Measurements from ENCODE around the gene PLD1. TPM values are rescaled to one million over a fixed set of nuclear protein-coding genes. Genes with fewer than 3 reads are reported as not detected.

PLD1 gene
- total RNA-seq, 1 experiment from 2014 or later: 6.2 TPM

GRCh38 chr3:171837698-171838097, 27.4 kb upstream of the PLD1 start:
- no peak for DNase-seq (ENCODE audit: low read depth)

GRCh38 chr3:171836855-171837254, 26.6 kb upstream of the PLD1 start:
- DNase-seq (ENCODE audit: low read depth): no peak

- DNase-seq (ENCODE audit: low read depth): no peak
Observed at GRCh38 chr3:171835613-171836012, 25.3 kb upstream of the PLD1 start.

DNA sequence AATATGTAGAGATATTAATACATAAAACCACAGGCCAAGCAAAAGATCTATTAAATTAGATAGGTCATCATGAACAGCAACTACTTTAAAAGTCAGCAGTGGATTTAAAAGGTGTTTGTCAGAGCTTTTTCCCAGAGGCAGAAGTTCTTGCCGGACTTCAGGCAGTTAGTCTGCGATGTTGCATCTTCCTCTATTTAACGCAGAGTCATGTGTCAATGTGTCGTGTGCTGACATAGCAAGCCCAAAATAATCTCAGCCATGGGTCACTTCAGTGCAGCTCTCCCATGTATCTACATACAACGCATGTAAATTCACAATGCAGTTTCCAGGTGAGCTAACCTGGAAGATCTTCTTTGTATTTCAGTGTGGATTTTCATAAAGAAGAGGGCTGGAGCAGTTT, 24.8 kb upstream of the PLD1 start:
- DNase-seq (ENCODE audit: low read depth): no peak

- DNase-seq (ENCODE audit: low read depth): no peak
Observed at GRCh38 chr3:171834461-171834801, 24.1 kb upstream of the PLD1 start.

- DNase-seq (ENCODE audit: low read depth): peak; percentile 55
Observed at GRCh38 chr3:171833789-171834460, 23.6 kb upstream of the PLD1 start.

DNA sequence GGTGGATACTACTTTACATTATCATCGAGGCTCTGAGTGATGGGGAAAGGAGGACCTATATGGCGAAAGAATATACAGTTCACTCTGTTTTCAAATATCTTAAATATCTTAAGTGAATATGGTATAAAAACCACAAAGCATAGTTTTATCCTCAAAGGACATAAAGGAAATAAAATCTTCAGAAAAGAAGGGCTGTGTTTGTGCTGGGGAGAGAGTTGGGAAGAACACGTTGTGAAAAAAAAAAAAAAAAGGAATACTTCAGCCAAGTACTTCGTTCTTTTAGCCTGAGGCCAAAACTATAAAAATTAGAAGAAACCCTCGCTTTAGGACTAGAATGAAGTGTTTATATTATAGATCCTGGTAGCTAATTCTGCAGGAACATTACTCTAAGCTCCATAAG, 22.7 kb upstream of the PLD1 start:
- no peak for DNase-seq (ENCODE audit: low read depth)

DNA sequence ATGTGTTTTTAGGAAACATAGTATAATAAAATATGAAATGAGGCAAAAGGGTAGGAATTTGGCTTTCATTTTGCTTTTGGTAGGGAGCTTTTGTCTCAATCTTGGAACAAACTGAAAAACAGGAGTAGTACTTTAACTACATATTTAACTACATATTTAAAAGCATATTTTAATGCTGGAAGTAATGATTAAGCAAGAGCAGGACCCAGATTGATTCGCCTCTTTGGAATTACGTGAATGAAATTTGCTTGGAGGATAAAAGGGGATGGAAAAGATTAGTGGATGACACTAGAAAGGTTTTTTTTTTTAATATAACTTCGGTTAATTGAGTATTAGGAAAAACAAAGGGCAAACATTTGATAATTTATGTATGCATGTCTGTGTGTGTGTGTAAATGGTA, 21.7 kb upstream of the PLD1 start:
- no peak for DNase-seq (ENCODE audit: low read depth)

DNA sequence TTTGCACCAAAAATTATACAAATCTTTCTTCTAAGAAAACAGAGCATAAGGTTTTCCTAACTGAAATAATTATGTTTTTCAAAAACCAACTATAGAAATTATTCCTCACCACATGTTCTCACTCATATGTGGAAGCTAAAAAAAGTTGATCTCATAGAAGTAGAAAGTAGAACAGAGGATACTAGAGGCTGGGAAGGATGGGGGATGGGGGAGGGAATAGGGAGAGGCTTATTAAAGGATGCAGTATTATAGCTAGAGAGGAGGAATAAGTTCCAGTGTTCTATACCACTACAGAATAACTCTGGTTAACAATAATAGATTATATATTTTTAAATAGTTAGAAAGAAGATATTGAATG, 20.2 kb upstream of the PLD1 start:
- DNase-seq (ENCODE audit: low read depth): no peak

- DNase-seq (ENCODE audit: low read depth): peak; percentile 89
Observed at GRCh38 chr3:171829841-171830517, 19.7 kb upstream of the PLD1 start.

- DNase-seq (ENCODE audit: low read depth): no peak
Observed at GRCh38 chr3:171828902-171829770, 18.9 kb upstream of the PLD1 start.

GRCh38 chr3:171827836-171828458, 17.7 kb upstream of the PLD1 start:
- no peak for DNase-seq (ENCODE audit: low read depth)

- DNase-seq (ENCODE audit: low read depth): no peak
Observed at GRCh38 chr3:171827385-171827784, 17.1 kb upstream of the PLD1 start.

DNA sequence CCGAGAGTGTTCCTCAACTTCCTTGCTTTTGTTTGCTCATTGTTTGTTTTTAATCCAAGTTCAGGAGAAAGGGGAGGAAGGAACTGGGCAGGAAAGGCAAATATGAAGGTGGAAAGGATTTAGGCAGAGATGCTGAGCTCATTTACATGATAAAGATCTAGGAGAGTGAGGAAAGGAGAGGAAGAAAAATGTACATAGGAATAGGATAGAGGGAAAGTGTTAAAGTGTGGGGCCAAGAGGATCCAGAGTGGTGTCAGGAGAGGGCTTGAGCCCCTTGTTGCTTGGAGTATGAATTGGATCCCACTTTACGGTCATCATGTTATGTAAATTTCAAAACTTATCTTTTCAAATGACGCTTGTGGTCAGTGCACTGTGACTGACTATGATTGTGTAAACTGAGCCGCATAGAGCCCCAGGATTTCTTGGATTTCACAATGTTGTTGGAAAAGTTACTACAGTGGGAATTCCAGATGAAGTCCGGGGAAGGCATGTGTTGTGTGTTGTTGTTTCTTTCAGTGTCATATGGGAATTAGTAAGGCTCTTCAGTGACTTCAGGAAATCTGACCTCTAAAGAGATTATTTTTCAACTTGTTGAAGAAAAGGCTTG, 15.0 kb upstream of the PLD1 start:
- peak; percentile 67 for DNase-seq (ENCODE audit: low read depth)

DNA sequence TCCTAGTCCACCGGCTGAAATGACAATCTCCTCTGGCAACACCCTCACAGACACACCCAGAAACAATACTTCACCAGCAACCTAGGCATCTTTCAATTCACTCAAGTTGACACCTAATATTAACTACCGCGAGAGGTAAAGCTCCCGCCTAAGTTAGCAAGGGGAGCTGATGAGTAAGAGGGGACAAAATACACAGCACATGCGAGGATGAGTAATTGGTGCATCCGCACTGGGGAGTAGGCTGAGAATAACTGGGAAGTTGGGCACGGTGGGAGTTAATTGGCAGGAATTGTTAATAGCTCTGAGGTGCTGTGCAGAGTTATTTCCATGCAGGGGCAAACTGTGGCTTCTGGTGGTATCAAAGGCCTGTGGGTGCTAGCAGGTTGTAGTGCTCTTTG, 14.5 kb upstream of the PLD1 start:
- peak; percentile 90 for DNase-seq (ENCODE audit: low read depth)

GRCh38 chr3:171824116-171824515, 13.8 kb upstream of the PLD1 start:
- DNase-seq (ENCODE audit: low read depth): no peak

- DNase-seq (ENCODE audit: low read depth): no peak
Observed at GRCh38 chr3:171822431-171823106, 12.3 kb upstream of the PLD1 start.

DNA sequence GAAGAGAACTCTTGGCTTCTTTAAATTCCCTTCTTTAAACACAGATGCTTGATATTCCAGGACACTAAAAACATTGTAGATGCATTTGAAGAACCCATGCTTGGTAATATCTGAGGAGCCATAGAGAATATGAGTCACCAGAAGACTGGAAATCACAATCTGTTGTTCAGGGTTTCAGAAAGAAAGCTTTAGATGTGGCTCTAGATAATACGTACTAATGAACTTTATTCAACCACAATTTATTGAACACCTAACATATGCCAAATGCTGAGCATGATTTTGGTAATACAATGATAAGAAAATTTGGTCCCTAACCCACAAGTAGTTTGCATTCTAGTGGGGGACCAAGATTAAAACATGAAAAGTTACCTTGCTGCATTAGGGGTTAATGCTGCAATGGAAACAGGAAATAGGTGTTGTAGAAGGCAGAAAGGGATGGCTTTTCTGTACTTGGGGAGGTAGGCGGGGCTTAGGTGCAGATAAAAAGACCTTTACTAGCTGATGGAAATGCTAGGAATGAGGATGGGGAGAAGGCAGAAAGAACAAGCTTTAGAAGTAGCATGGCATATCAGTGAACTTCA, 11.6 kb upstream of the PLD1 start:
- DNase-seq (ENCODE audit: low read depth): no peak

GRCh38 chr3:171821044-171821443, 10.8 kb upstream of the PLD1 start:
- no peak for DNase-seq (ENCODE audit: low read depth)

DNA sequence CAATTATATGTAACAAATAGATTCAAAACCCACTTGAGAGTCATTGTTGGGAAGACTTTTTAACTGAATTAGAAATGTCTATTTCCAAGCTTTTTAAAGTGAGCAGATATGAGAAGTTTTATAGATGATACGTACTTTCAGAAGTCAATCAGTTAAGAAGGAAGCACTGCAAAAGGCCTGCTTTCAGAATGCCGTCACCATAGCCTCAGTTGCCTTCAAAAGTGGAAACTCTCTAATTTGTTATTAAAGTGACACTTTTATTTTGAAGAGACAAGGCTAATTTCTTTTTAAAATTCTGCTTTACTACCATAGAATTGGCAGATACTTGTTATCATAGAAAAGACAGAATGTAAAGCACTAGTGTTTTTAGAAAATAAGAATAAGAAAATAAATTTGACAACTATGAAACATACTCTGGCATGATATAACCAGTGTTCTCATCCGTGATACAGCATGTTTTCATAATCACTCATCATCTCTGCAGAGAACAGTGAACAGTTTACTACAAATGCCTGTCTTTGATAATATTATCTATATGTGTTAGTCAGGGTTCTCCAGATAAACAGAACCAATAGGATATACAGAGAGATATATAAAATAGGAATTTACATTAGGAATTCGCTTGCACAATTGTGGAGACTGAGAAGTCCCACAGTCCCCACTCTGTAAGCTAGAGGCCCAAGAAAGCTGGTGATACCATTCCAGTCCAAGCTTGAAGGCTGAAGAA, 7.0 kb upstream of the PLD1 start:
- no peak for DNase-seq (ENCODE audit: low read depth)
